HEK293 (cell line): ENCODE results near the gene GBA2.

ENCODE experiments used
- CTCF ChIA-PET: fragments of 350-600 bp; formaldehyde crosslinking; extraction: SDS; loops from one replicate; lab custom pipeline; 2021; ENCODE audit warnings: antibody characterized with exemption; lab: Yijun Ruan, JAX
- POLR2A ChIA-PET: fragments of 300-600 bp; formaldehyde crosslinking; extraction: SDS; loops from one replicate; lab custom pipeline; 2020; ENCODE audit warnings: antibody characterized with exemption, inconsistent platforms; lab: Yijun Ruan, JAX
- H3K27ac ChIP-seq: fragments of 200-500 bp; sonication (Bioruptor generic); 2 replicates; pipeline ENCODE4 v1.5.1; 2014; ENCODE audit warnings: low read depth, low read length, control low read depth, inconsistent platforms; ENCODE audit errors: extremely low read depth
- H3K36me3 ChIP-seq, 2 experiments: fragments of 200-500 bp in 1 of 2; sonication (Bioruptor generic) in 1 of 2; 1 replicate in 1 of 2; 2 replicates in 1 of 2; pipeline ENCODE4 v1.5.1; 2014 to 2017; ENCODE audit warnings: inconsistent platforms in 2 of 2, low read length in 2 of 2; ENCODE audit not compliant: control insufficient read depth in 2 of 2, insufficient read depth in 1 of 2
- H3K4me1 ChIP-seq: fragments of 200-500 bp; sonication (Bioruptor generic); 2 replicates; pipeline ENCODE4 v1.5.1; 2014; ENCODE audit warnings: mild to moderate bottlenecking, low read length, inconsistent platforms; ENCODE audit not compliant: control insufficient read depth, insufficient read depth
- H3K4me3 ChIP-seq: 2 replicates; pipeline ENCODE4 v1.5.1; 2011; ENCODE audit warnings: low read depth, mild to moderate bottlenecking, control low read depth, low read length, moderate library complexity
- H3K9me3 ChIP-seq: fragments of 200-500 bp; sonication (Bioruptor generic); 2 replicates; pipeline ENCODE4 v1.5.1; 2014; ENCODE audit warnings: low read depth, low read length, inconsistent platforms; ENCODE audit not compliant: control insufficient read depth, insufficient read depth
- HOXC10 ChIP-seq: sonication (generic); formaldehyde crosslinking; IDR thresholded peaks from 2 replicates; pipeline ENCODE4 v1.8.1; 2023; ENCODE audit warnings: mild to moderate bottlenecking, missing genetic modification reagents
- ZFP37 ChIP-seq: fragments of 450-650 bp; formaldehyde crosslinking; IDR thresholded peaks from 2 replicates; pipeline ENCODE4 v1.5.1; 2016; ENCODE audit warnings: missing biosample characterization, missing genetic modification characterization
- ZNF184 ChIP-seq: fragments of 450-650 bp; IDR thresholded peaks from 2 replicates; pipeline ENCODE4 v1.5.1; 2018; ENCODE audit warnings: missing biosample characterization, mild to moderate bottlenecking, missing genetic modification characterization
- ZNF221 ChIP-seq: fragments of 450-650 bp; formaldehyde crosslinking; IDR thresholded peaks from 2 replicates; pipeline ENCODE4 v1.5.1; 2017; ENCODE audit warnings: missing biosample characterization, missing genetic modification characterization, borderline replicate concordance
- ZNF266 ChIP-seq: fragments of 450-650 bp; formaldehyde crosslinking; IDR thresholded peaks from 2 replicates; pipeline ENCODE4 v1.5.1; 2016; ENCODE audit warnings: missing biosample characterization, missing genetic modification characterization, low read depth
- ZNF394 ChIP-seq: fragments of 450-650 bp; formaldehyde crosslinking; IDR thresholded peaks from 2 replicates; pipeline ENCODE4 v1.5.1; 2016; ENCODE audit warnings: missing biosample characterization, missing genetic modification characterization, mild to moderate bottlenecking, moderate library complexity, borderline replicate concordance
- ZNF426 ChIP-seq: fragments of 450-650 bp; formaldehyde crosslinking; IDR thresholded peaks from 2 replicates; pipeline ENCODE4 v1.5.1; 2017; ENCODE audit warnings: missing biosample characterization, missing genetic modification characterization, mild to moderate bottlenecking, inconsistent platforms, moderate library complexity
- ZNF521 ChIP-seq: fragments of 450-650 bp; formaldehyde crosslinking; IDR thresholded peaks from 2 replicates; pipeline ENCODE4 v1.5.1; 2017; ENCODE audit warnings: missing biosample characterization, mild to moderate bottlenecking, missing genetic modification characterization
- ZNF621 ChIP-seq: fragments of 450-650 bp; formaldehyde crosslinking; IDR thresholded peaks from 2 replicates; pipeline ENCODE4 v1.5.1; 2017; ENCODE audit warnings: missing biosample characterization, missing genetic modification characterization
- TF ChIP-seq, protein P1 (sequence below): sonication (generic); formaldehyde crosslinking; IDR thresholded peaks from 2 replicates; pipeline ENCODE4 v1.8.1; 2022; ENCODE audit warnings: mild to moderate bottlenecking, moderate library complexity, missing genetic modification reagents
- TF ChIP-seq, protein P2 (sequence below): fragments of 450-650 bp; formaldehyde crosslinking; IDR thresholded peaks from 2 replicates; pipeline ENCODE4; 2016; ENCODE audit warnings: missing biosample characterization, missing genetic modification characterization
- TF ChIP-seq, protein P3 (sequence below): fragments of 450-650 bp; formaldehyde crosslinking; IDR thresholded peaks from 2 replicates; pipeline ENCODE4 v1.5.1; 2016; ENCODE audit warnings: missing biosample characterization, missing genetic modification characterization, low read depth
- TF ChIP-seq, protein P4 (sequence below): fragments of 450-650 bp; formaldehyde crosslinking; IDR thresholded peaks from 2 replicates; pipeline ENCODE4 v1.5.1; 2016; ENCODE audit warnings: missing biosample characterization, missing genetic modification characterization
- TF ChIP-seq, protein P5 (sequence below): fragments of 450-650 bp; formaldehyde crosslinking; IDR thresholded peaks from 2 replicates; pipeline ENCODE4 v1.5.1; 2016; ENCODE audit warnings: missing biosample characterization, missing genetic modification characterization
- TF ChIP-seq, protein P6 (sequence below): fragments of 450-650 bp; formaldehyde crosslinking; IDR thresholded peaks from 2 replicates; pipeline ENCODE4 v1.5.1; 2017; ENCODE audit warnings: missing biosample characterization, mild to moderate bottlenecking, missing genetic modification characterization, moderate library complexity
- TF ChIP-seq, protein P7 (sequence below): fragments of 450-650 bp; formaldehyde crosslinking; IDR thresholded peaks from 2 replicates; pipeline ENCODE4 v1.5.1; 2016; ENCODE audit warnings: missing biosample characterization, missing genetic modification characterization
- TF ChIP-seq, protein P8 (sequence below): fragments of 450-650 bp; formaldehyde crosslinking; IDR thresholded peaks from 2 replicates; pipeline ENCODE4 v1.5.1; 2016; ENCODE audit warnings: missing biosample characterization, missing genetic modification characterization

Gene GBA2

DNA sequence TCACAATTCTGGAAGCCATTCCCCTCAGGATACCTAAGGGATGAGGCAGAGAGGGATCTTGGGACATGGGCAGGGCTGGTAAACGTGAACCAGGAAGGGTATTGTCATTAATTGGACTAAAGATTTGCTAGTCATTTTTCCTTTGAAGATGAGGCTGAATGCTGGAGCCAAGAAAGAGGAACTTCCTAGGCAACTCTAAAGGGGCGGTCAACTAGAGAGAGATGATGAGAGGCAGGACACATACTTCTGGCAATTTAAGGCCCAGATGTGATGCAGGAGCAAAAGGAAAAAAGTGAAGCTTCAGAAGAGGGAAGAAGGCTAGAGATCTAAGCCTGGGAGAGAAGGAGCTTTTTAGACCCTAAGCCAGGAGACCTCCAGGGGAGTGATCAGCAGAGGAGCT is 5.6 kb downstream of the GBA2 start:
- no peak overlapping the region for H3K4me3 ChIP-seq
- no peak overlapping the region for H3K27ac ChIP-seq
- ChIA-PET CTCF (interaction anchor here (0.6 to 5.6 kb wide), 5 partner anchors 8 to 165 kb away, joined by 3 to 51 read pairs (median 12); partner anchors contain the start of genes CREB3 and TLN1), POLR2A (interaction anchor here (1.5 to 1.7 kb wide), 2 partner anchors 11 to 13 kb away, joined by 3 to 8 read pairs; partner anchors contain the start of genes CREB3 and TLN1)
- H3K4me1 ChIP-seq, result no peaks in the 10 kb centered on the region; the same call in 1 of the 2 replicates
- TF ChIP-seq, protein P1, sequence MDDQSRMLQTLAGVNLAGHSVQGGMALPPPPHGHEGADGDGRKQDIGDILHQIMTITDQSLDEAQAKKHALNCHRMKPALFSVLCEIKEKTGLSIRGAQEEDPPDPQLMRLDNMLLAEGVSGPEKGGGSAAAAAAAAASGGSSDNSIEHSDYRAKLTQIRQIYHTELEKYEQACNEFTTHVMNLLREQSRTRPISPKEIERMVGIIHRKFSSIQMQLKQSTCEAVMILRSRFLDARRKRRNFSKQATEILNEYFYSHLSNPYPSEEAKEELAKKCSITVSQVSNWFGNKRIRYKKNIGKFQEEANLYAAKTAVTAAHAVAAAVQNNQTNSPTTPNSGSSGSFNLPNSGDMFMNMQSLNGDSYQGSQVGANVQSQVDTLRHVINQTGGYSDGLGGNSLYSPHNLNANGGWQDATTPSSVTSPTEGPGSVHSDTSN, result no peak
- TF ChIP-seq, protein P2, sequence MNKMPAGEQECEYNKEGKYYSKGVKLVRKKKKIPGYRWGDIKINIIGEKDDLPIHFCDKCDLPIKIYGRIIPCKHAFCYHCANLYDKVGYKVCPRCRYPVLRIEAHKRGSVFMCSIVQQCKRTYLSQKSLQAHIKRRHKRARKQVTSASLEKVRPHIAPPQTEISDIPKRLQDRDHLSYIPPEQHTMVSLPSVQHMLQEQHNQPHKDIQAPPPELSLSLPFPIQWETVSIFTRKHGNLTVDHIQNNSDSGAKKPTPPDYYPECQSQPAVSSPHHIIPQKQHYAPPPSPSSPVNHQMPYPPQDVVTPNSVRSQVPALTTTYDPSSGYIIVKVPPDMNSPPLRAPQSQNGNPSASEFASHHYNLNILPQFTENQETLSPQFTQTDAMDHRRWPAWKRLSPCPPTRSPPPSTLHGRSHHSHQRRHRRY (tag by site-specific recombination), result no peak
- TF ChIP-seq ZNF221 (tag by site-specific recombination) (no peak), ZNF266 (tag by site-specific recombination) (no peak), HOXC10 (CRISPR knock-in tag) (no peak), ZNF394 (tag by site-specific recombination) (no peak), ZNF621 (tag by site-specific recombination) (no peak), ZFP37 (tag by site-specific recombination) (no peak)
- TF ChIP-seq, protein P3, sequence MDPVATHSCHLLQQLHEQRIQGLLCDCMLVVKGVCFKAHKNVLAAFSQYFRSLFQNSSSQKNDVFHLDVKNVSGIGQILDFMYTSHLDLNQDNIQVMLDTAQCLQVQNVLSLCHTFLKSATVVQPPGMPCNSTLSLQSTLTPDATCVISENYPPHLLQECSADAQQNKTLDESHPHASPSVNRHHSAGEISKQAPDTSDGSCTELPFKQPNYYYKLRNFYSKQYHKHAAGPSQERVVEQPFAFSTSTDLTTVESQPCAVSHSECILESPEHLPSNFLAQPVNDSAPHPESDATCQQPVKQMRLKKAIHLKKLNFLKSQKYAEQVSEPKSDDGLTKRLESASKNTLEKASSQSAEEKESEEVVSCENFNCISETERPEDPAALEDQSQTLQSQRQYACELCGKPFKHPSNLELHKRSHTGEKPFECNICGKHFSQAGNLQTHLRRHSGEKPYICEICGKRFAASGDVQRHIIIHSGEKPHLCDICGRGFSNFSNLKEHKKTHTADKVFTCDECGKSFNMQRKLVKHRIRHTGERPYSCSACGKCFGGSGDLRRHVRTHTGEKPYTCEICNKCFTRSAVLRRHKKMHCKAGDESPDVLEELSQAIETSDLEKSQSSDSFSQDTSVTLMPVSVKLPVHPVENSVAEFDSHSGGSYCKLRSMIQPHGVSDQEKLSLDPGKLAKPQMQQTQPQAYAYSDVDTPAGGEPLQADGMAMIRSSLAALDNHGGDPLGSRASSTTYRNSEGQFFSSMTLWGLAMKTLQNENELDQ, result no peak
- TF ChIP-seq, protein P4, sequence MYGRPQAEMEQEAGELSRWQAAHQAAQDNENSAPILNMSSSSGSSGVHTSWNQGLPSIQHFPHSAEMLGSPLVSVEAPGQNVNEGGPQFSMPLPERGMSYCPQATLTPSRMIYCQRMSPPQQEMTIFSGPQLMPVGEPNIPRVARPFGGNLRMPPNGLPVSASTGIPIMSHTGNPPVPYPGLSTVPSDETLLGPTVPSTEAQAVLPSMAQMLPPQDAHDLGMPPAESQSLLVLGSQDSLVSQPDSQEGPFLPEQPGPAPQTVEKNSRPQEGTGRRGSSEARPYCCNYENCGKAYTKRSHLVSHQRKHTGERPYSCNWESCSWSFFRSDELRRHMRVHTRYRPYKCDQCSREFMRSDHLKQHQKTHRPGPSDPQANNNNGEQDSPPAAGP (tag by site-specific recombination), result no peak
- TF ChIP-seq, protein P5, sequence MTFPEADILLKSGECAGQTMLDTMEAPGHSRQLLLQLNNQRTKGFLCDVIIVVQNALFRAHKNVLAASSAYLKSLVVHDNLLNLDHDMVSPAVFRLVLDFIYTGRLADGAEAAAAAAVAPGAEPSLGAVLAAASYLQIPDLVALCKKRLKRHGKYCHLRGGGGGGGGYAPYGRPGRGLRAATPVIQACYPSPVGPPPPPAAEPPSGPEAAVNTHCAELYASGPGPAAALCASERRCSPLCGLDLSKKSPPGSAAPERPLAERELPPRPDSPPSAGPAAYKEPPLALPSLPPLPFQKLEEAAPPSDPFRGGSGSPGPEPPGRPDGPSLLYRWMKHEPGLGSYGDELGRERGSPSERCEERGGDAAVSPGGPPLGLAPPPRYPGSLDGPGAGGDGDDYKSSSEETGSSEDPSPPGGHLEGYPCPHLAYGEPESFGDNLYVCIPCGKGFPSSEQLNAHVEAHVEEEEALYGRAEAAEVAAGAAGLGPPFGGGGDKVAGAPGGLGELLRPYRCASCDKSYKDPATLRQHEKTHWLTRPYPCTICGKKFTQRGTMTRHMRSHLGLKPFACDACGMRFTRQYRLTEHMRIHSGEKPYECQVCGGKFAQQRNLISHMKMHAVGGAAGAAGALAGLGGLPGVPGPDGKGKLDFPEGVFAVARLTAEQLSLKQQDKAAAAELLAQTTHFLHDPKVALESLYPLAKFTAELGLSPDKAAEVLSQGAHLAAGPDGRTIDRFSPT, result no peak
- TF ChIP-seq, protein P6, sequence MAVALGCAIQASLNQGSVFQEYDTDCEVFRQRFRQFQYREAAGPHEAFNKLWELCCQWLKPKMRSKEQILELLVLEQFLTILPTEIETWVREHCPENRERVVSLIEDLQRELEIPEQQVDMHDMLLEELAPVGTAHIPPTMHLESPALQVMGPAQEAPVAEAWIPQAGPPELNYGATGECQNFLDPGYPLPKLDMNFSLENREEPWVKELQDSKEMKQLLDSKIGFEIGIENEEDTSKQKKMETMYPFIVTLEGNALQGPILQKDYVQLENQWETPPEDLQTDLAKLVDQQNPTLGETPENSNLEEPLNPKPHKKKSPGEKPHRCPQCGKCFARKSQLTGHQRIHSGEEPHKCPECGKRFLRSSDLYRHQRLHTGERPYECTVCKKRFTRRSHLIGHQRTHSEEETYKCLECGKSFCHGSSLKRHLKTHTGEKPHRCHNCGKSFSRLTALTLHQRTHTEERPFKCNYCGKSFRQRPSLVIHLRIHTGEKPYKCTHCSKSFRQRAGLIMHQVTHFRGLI (tag by site-specific recombination), result no peak
- H3K36me3 ChIP-seq, result peaks cover 16 to 81% of the 10 kb centered on the region in 2 experiments; a peak in 2 of 3 replicates
- H3K9me3 ChIP-seq, result no peaks in the 10 kb centered on the region

DNA sequence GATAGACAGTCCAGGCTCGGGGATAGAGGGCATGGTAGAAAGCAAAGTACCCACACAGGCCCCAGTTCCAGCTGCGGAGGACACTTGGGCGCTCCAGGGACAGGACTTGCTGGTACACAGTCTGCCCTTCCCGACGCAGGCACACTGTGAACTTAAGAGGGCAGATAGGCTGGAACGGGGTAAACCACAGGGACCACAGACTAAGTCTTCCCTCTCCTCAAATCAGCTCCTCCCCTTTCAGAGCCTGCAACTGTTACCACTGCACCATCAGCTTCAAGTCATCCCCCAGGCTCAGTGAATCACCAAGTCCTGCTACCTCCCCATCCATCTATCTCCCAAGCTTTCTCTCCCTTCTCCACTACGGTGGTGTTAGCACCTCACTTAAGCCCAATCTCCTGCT is 7.3 kb downstream of the GBA2 start:
- no peak for TF ChIP-seq ZNF426 (tag by site-specific recombination)
- TF ChIP-seq ZNF521 (tag by site-specific recombination), result no peak
- TF ChIP-seq, protein P7, sequence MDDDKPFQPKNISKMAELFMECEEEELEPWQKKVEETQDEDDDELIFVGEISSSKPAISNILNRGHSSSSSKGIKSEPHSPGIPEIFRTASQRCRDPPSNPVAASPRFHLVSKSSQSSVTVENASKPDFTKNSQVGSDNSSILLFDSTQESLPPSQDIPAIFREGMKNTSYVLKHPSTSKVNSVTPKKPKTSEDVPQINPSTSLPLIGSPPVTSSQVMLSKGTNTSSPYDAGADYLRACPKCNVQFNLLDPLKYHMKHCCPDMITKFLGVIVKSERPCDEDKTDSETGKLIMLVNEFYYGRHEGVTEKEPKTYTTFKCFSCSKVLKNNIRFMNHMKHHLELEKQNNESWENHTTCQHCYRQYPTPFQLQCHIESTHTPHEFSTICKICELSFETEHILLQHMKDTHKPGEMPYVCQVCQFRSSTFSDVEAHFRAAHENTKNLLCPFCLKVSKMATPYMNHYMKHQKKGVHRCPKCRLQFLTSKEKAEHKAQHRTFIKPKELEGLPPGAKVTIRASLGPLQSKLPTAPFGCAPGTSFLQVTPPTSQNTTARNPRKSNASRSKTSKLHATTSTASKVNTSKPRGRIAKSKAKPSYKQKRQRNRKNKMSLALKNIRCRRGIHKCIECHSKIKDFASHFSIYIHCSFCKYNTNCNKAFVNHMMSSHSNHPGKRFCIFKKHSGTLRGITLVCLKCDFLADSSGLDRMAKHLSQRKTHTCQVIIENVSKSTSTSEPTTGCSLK (tag by site-specific recombination), result no peak
- TF ChIP-seq, protein P8, sequence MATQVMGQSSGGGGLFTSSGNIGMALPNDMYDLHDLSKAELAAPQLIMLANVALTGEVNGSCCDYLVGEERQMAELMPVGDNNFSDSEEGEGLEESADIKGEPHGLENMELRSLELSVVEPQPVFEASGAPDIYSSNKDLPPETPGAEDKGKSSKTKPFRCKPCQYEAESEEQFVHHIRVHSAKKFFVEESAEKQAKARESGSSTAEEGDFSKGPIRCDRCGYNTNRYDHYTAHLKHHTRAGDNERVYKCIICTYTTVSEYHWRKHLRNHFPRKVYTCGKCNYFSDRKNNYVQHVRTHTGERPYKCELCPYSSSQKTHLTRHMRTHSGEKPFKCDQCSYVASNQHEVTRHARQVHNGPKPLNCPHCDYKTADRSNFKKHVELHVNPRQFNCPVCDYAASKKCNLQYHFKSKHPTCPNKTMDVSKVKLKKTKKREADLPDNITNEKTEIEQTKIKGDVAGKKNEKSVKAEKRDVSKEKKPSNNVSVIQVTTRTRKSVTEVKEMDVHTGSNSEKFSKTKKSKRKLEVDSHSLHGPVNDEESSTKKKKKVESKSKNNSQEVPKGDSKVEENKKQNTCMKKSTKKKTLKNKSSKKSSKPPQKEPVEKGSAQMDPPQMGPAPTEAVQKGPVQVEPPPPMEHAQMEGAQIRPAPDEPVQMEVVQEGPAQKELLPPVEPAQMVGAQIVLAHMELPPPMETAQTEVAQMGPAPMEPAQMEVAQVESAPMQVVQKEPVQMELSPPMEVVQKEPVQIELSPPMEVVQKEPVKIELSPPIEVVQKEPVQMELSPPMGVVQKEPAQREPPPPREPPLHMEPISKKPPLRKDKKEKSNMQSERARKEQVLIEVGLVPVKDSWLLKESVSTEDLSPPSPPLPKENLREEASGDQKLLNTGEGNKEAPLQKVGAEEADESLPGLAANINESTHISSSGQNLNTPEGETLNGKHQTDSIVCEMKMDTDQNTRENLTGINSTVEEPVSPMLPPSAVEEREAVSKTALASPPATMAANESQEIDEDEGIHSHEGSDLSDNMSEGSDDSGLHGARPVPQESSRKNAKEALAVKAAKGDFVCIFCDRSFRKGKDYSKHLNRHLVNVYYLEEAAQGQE (tag by site-specific recombination), result no peak
- TF ChIP-seq ZNF184, result no peak
- Histone ChIP-seq H3K36me3 (peaks cover 16 to 92% of the 10 kb centered on the region in 2 experiments; a peak in 2 of 3 replicates), H3K9me3 (no peaks in the 10 kb centered on the region), H3K27ac (no peak overlapping the region), H3K4me1 (no peaks in the 10 kb centered on the region), H3K4me3 (no peak overlapping the region)
- ChIA-PET POLR2A (interaction anchor here (1.1 kb wide), 1 partner anchor 84 kb away, joined by 3 read pairs; the partner anchor contains the start of genes CCDC107 and RMRP), CTCF (interaction anchor here (1.4 to 1.6 kb wide), 2 partner anchors 9 to 13 kb away, joined by 4 to 7 read pairs; partner anchors contain the start of genes CREB3 and TLN1)
